Ascending aorta (tissue), 2 donors: ENCODE results near the gene AP5S1. TPM values are rescaled to one million over a fixed set of nuclear protein-coding genes. Genes with fewer than 3 reads are reported as not detected.
A peak's percentile ranks its signal among the peaks of the same experiment; 100 is the strongest.

ENCODE experiments used
- DNase-seq, 2 donors: peaks; one replicate each; pipeline ENCODE4 v3.0.0-alpha.2; 2019; ENCODE audit warnings: low spot score in 2 of 2
- H3K27ac ChIP-seq, 2 donors: fragments of 200-600 bp; sonication (generic); one replicate each; pipeline ENCODE4 v1.5.1; 2016 to 2017; ENCODE audit warnings: mild to moderate bottlenecking in 1 of 2
- H3K27me3 ChIP-seq: fragments of 200-600 bp; sonication (generic); one replicate; pipeline ENCODE4 v1.5.1; 2017
- H3K36me3 ChIP-seq, 2 donors: fragments of 200-600 bp; sonication (generic); one replicate each; pipeline ENCODE4 v1.5.1; 2016
- H3K4me1 ChIP-seq, 2 donors: fragments of 200-600 bp; sonication (generic); one replicate each; pipeline ENCODE4 v1.5.1; 2016 to 2017; ENCODE audit warnings: mild to moderate bottlenecking in 1 of 2
- H3K4me3 ChIP-seq, 2 donors: fragments of 200-600 bp; sonication (generic); one replicate each; pipeline ENCODE4 v1.5.1; 2016 to 2017; ENCODE audit warnings: mild to moderate bottlenecking in 1 of 2
- H3K9me3 ChIP-seq, 2 donors: fragments of 200-600 bp; sonication (generic); one replicate each; pipeline ENCODE4 v1.5.1; 2016
- intact Hi-C: fragments of 100-400 bp; cut with DNase I; formaldehyde crosslinking; loops from one replicate; pipeline ENCODE4 v1.15.1; 2023
- total RNA-seq: library from RNA; depleted of rRNA; stranded (reverse); fragments of >200 nt; gene quantifications from one replicate; pipeline ENCODE4 v1.1.0, GENCODE V29; 2016
- TF ChIP-seq, protein P1 (sequence below), 3 experiments: fragments of 200-600 bp in 2 of 3; fragments of 450-650 bp in 1 of 3; sonication (generic) in 2 of 3; IDR thresholded peaks; one replicate each; pipeline ENCODE4 v1.5.1; 2016 to 2019; ENCODE audit warnings: antibody characterized with exemption in 3 of 3, mild to moderate bottlenecking in 1 of 3, moderate library complexity in 1 of 3

AP5S1 gene
- total RNA-seq, 1 donor from 2014 or later, result 38.5 TPM

DNA sequence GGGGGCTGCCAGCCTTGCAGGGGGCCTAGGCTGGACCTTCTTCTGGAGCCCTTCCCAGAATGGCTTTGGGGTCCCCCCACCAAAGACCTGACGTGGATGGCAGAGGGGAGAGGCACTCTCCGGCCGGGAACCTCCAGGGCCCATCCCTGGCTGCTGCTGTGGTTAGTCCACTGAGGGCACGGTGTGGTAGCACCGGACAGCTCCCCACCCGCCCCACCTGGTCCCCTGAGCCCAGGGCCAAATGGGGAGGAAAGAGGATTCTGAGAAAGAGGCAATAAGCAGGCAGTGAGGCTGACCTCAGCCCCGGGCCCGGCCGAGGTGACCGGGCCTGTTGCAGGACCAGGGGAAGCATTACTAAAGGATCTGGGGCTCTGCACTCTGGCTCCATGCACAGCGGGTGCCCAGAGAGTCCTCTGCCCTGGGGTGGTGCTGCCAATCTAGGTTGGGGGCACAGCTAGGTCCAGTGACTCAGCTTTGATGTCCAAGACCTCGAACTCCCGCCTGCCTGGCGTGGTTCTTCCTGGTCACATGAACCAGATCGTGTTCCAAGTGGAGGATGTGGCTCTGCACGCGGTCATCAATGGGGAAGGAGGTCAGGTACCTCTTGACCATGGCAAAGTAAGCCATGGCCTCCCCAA, 36.0 kb upstream of the AP5S1 start:
- Histone ChIP-seq H3K9me3 (no peaks in the 10 kb centered on the region), H3K27me3 (no peaks in the 10 kb centered on the region), H3K36me3 (peaks cover 0 to 12% of the 10 kb centered on the region in 2 donors), H3K4me3 (peak overlapping the region in 1 of 2 donors; percentile 94), H3K4me1 (peaks cover 20 to 31% of the 10 kb centered on the region in 2 donors), H3K27ac (peak overlapping the region; percentile 82 to 89)
- TF ChIP-seq, protein P1, sequence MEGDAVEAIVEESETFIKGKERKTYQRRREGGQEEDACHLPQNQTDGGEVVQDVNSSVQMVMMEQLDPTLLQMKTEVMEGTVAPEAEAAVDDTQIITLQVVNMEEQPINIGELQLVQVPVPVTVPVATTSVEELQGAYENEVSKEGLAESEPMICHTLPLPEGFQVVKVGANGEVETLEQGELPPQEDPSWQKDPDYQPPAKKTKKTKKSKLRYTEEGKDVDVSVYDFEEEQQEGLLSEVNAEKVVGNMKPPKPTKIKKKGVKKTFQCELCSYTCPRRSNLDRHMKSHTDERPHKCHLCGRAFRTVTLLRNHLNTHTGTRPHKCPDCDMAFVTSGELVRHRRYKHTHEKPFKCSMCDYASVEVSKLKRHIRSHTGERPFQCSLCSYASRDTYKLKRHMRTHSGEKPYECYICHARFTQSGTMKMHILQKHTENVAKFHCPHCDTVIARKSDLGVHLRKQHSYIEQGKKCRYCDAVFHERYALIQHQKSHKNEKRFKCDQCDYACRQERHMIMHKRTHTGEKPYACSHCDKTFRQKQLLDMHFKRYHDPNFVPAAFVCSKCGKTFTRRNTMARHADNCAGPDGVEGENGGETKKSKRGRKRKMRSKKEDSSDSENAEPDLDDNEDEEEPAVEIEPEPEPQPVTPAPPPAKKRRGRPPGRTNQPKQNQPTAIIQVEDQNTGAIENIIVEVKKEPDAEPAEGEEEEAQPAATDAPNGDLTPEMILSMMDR (IDR thresholded peaks at IDR 0.05), result no peak
- intact Hi-C loops, result no loop called here
- no peak for DNase-seq

DNA sequence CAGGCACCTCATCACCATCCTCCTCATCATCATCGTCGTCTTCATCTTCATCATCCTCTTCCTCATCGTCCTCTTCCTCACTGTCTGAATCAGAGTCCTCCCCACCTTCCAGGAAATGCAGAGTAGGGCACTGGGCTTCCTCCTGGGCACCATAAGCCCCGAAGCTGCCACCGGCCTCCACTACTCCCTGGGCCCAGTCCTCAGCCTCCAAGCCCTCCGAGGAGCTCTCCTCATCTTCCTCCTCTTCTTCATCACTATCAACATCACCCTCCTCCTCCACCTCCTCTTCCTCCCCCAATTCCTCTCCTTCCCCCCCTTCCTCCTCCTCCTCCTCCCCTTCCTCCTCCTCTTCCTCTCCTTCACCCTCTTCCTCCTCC, 35.5 kb upstream of the AP5S1 start:
- Histone ChIP-seq H3K4me1 (peaks cover 20 to 31% of the 10 kb centered on the region in 2 donors), H3K27me3 (no peaks in the 10 kb centered on the region), H3K9me3 (no peaks in the 10 kb centered on the region), H3K27ac (peak overlapping the region; percentile 82 to 89), H3K36me3 (peaks cover 0 to 12% of the 10 kb centered on the region in 2 donors), H3K4me3 (peak overlapping the region; percentile 67 to 94)
- DNase-seq, result no peak
- intact Hi-C loops, result no loop called here
- TF ChIP-seq, protein P1 (IDR thresholded peaks at IDR 0.05), result no peak

DNA sequence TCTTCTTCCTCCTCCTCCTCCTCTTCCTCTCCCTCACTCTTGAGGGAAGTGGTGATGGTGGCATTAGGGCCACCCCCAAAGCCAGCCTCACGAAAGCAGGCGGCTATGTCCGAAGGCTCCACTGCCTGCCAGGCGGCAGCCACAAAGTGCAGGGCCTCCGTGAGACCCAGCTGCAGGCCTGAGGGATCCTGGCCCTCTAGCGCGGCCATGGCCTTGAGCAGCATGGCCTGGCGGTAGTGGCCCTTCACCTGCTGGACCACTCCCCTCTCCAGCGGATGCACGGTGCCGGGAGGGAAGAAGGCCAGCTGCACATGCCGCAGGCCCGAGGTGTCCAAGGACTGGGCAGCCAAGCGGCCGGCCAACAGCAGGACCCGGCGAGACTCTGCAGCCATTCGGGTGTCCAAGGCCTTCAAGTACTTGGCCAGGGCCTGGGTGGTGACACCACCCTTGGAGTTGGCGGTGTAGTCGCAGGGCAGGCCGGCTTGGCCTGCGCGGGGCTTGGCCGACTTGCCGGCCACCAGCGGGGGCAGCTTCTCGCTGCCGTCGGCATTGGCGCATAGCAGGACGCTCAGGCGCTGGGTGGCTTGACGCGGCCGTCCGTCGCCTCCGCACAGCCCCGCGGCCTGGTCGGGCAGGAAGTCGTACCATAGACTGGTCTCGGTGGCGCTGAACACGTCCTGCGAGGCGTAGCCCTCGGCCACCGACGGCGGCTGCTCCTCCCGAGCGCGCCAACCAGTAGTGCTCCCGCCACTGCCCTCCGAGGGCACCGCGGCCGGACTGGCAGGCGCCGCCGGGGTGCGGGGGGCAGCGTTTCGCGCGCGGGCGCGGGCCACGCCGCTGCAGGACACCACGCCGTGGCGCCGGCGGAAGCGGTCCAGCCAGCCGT, 34.9 kb upstream of the AP5S1 start:
- H3K4me1 ChIP-seq, result peaks cover 20 to 31% of the 10 kb centered on the region in 2 donors
- H3K27me3 ChIP-seq, result no peaks in the 10 kb centered on the region
- peaks cover 0 to 12% of the 10 kb centered on the region in 2 donors for H3K36me3 ChIP-seq
- no peak for DNase-seq
- H3K27ac ChIP-seq, result peak overlapping the region; percentile 82 to 89
- H3K9me3 ChIP-seq, result no peaks in the 10 kb centered on the region
- intact Hi-C loops, result loop anchor here (1.0 to 2.0 kb wide), 4 partner anchors 17 to 385 kb away; partner anchors contain the start of genes AP5S1 and MAVS
- TF ChIP-seq, protein P1 (IDR thresholded peaks at IDR 0.05), result no peak
- H3K4me3 ChIP-seq, result peak overlapping the region; percentile 67 to 94

DNA sequence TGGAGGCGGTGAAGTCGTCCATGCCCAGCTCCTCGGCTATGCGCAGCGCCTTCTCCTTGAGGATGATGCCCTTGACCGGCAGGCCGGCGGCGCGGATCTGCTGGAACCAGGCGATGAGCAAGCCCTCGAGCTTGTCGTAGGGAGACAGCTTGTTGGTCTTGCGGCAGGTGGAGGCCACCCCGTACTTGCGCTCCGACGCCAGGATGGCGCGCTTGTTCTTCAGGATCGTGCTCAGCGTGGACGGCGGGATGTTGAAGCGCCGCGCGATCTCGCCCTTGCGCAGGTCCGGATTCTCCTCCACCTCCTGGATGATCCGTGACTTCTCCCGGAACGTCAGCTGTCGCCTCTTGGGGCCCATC, 34.2 kb upstream of the AP5S1 start:
- intact Hi-C loops, result loop anchor here (1.0 to 2.0 kb wide), 4 partner anchors 18 to 385 kb away; partner anchors contain the start of genes AP5S1 and MAVS
- peaks cover 20 to 26% of the 10 kb centered on the region in 2 donors for H3K4me1 ChIP-seq
- DNase-seq, result peak in 1 of 2 donors; percentile 74

DNA sequence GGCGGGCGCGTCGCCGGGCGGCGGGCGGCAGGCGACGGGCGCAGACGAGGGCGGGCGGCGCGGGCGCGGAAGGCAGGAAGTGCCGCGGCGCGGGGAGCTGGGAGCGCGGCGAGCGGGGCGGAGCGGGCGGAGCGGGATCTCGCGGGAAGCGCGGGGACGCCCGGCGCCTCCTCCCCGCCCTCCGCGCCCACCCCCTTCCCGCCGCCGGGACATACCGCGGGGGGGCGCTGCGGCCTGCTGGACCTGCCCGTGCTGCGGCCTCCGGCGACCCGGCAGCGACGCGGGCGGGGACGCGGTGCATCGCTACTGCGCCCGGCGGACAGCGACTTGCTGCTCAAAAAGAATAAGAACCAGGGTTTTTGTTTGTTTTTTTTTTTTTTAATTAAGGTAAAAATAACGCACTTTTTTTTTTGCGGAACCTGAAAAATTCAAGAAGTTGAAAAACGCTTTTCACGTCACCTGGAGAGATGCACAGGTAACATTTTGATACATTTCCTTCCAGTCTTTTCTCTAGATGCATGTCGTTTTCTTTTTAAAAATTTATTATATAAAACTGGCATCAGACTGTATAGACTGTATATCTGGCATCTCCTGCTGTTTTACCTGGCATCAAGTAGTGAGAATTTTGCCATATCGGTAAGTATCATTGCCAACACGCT, 33.6 kb upstream of the AP5S1 start, which contains the start of gene CENPB:
TSS of gene CENPB (minus strand) at position 76 of the 659 bp plus-strand sequence. CDS start 257 bp downstream, outside the sequence.
- peaks cover 0 to 12% of the 10 kb centered on the region in 2 donors for H3K36me3 ChIP-seq
- H3K4me1 ChIP-seq, result peaks cover 20 to 25% of the 10 kb centered on the region in 2 donors
- intact Hi-C loops, result loop anchor here (1.0 to 2.0 kb wide), 4 partner anchors 18 to 384 kb away; partner anchors contain the start of genes AP5S1 and MAVS
- DNase-seq, result peak; percentile 47 to 93
- H3K9me3 ChIP-seq, result no peaks in the 10 kb centered on the region
- TF ChIP-seq, protein P1 (IDR thresholded peaks at IDR 0.05), result peak; percentile 63 to 73 (median 68)
- peak within 1 kb of the TSS; percentile 67 to 94 for H3K4me3 ChIP-seq
- peak within 1 kb of the TSS; percentile 82 to 89 for H3K27ac ChIP-seq
- no peaks in the 10 kb centered on the region for H3K27me3 ChIP-seq

More for the DNA sequence above, 34.2 kb upstream of the AP5S1 start:
- Histone ChIP-seq H3K9me3 (no peaks in the 10 kb centered on the region), H3K4me3 (peak overlapping the region; percentile 67 to 94), H3K27ac (peak overlapping the region; percentile 82 to 89), H3K36me3 (peaks cover 0 to 12% of the 10 kb centered on the region in 2 donors), H3K27me3 (no peaks in the 10 kb centered on the region)
- TF ChIP-seq, protein P1 (IDR thresholded peaks at IDR 0.05), result peak in 1 of 3 experiments; percentile 9
